Measurements from ENCODE around the gene U2AF1L4. TPM values are rescaled to one million over a fixed set of nuclear protein-coding genes. Genes with fewer than 3 reads are reported as not detected.

U2AF1L4 gene
- total and polyA plus RNA-seq, 7 donors = 12.3 to 28.7 (median 18.7) TPM

DNA sequence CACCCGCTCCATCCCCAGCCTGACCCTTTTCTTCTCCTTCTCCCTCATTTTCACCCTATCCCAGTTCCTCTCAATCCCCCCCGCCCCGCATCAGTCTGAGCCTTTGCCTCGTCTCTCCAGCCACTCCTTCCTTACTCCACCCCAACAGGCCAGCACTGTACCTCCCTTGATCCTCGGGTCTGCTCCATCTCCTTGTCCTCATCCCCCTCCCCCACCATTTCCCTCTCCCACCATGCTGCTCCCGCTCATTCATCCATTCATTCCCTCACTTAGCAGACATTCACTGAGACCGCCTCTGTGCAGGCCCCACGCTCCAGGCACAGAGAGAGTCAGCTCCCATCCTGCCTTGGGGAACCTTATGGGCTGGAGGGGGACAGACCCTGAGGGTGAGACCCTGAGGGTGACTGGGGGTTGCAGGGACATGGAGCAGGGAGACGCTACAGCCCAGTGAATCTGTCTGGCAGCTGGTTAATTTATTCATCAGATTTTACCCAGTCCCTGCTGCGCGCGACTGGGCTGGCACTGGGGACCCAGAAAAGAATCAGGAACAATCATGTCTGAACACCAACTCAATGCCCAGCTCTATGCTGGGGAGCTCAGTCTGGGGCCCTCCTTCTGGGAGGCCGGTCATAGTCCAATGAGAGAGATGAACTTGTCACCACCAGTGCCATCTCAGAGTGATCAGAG lies 31.0 kb upstream of the U2AF1L4 start:
- WGBS, 3 donors = 54 to 59% (median 56%) methylated on average over 13 of the region's 13 CpGs
- no peak for DNase-seq
- Histone ChIP-seq H3K27ac (no peak overlapping the region), H3K4me3 (peak overlapping the region; percentile 95), H3K9me3 (no peaks in the 10 kb centered on the region), H3K27me3 (ENCODE audit: insufficient read depth in 3 of 3, low read length in 2 of 3) (no peaks in the 10 kb centered on the region), H3K4me1 (peaks cover 7% of the 10 kb centered on the region), H3K36me3 (ENCODE audit: insufficient read depth in 1 of 2, low read depth in 1 of 2) (peaks cover 0 to 27% of the 10 kb centered on the region in 2 donors)
- intact Hi-C loops (cut with DNase I) = no loop called here
- ATAC-seq = no peak
- TF ChIP-seq CTCF (IDR thresholded peaks at IDR 0.05) = no peak

DNA sequence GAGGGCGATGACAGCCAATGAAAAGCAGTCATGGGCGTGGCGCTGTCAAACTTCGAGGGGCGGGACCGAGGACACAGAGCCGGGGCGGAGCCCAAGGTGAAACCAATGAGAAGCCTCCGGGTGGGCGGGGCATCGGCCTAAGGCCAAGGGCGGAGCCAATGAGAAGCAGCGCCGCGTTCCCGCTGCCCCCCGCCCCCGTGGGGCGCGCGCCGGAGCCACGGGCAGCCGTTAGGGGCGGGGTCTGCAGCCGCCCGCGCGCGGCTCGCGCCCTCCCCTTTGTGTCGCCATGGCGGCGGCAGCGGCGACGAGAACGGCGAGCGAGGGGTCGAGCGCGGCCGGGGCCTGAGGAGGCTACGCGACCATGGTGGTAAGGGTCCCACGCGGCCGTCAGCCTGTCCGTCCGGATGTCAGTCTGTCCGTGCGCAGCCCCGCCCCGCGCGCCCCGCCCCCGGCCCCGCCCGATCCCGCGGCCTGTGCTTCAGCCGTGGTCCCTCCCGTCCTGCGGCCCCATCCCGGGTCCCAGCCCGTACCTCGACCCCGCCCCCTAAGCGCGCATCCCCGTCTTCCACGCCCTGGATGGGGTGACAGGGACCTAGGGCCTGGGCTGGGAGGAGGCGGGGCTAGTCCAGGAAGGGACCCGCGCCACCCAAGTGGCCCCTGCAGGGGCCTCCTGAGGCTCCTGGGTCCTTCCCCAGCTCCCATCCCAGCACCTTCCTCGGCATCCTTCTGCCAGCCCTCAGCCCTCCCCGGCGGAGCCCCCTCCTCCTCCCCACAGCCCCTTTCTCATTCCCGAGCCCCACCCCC lies 30.3 kb upstream of the U2AF1L4 start, which contains the start of gene ARHGAP33:
Gene ARHGAP33, plus strand, starts transcription at position 267 of the 804 bp plus-strand sequence. Its CDS starts 95 bp downstream, at position 362.
- TF ChIP-seq CTCF (IDR thresholded peaks at IDR 0.05) = no peak
- ATAC-seq (peak; percentile 98 to 100 (median 99)), DNase-seq (peak; percentile 99 to 100)
- peaks cover 0 to 19% of the 10 kb centered on the region in 2 donors for H3K36me3 ChIP-seq (ENCODE audit: insufficient read depth in 1 of 2, low read depth in 1 of 2)
- intact Hi-C loops (cut with DNase I) = no loop called here
- no peaks in the 10 kb centered on the region for H3K9me3 ChIP-seq
- H3K27ac ChIP-seq = peak within 1 kb of the TSS; percentile 30
- WGBS, 3 donors = 0 to 1% (median 0%) methylated on average over 42 to 82 of the region's 82 CpGs
- H3K27me3 ChIP-seq (ENCODE audit: insufficient read depth in 3 of 3, low read length in 2 of 3) = no peaks in the 10 kb centered on the region
- peak within 1 kb of the TSS; percentile 95 for H3K4me3 ChIP-seq
- peaks cover 7% of the 10 kb centered on the region for H3K4me1 ChIP-seq

GRCh38 chr19:35775046-35775297 lies 29.8 kb upstream of the U2AF1L4 start:
- no peak overlapping the region for H3K27ac ChIP-seq
- 7 to 34% (median 21%) methylated on average over 9 of the region's 9 CpGs for WGBS, 3 donors
- peaks cover 0 to 15% of the 10 kb centered on the region in 2 donors for H3K36me3 ChIP-seq (ENCODE audit: insufficient read depth in 1 of 2, low read depth in 1 of 2)
- H3K4me1 ChIP-seq = peaks cover 7% of the 10 kb centered on the region
- no peaks in the 10 kb centered on the region for H3K9me3 ChIP-seq
- peak; percentile 9 to 43 (median 20) for ATAC-seq
- intact Hi-C loops (cut with DNase I) = no loop called here
- TF ChIP-seq CTCF (IDR thresholded peaks at IDR 0.05) = no peak
- DNase-seq = no peak
- peak overlapping the region; percentile 95 for H3K4me3 ChIP-seq
- no peaks in the 10 kb centered on the region for H3K27me3 ChIP-seq (ENCODE audit: insufficient read depth in 3 of 3, low read length in 2 of 3)

DNA sequence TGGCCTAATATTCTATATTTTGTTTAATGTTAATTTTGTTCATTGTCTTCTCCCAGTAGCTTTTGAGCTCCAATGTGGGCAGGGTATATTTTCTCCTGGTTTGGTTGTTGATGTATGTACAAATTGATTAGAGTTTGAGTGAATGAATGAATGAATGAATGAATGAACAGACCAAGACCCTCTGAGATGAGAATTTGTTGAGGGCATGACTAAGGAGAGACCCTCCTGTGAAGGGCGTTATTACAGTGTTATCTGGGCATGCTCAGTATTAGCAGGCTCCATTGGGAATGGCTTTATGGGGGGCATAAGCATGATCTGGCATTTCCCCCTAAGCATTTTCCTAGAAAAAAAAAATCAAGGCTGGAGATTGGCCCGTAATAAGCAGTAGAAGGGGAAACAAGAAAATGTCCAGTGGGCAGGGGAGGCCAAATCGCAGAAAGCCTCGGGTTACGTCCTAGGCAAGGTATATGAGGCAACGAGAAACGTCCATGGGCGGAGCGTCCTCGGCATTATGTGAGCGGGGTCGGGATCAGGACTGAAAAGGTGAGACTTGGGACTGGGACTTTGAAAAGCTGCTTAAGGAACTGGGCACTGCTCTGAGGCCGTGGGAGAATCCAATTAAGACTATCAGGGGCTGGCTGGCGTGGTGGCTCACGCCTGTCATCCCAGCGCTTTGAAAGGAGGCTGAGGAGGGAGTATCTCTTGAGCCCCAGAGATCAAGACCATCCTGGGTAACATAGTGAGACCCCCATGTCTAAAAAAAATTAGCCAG lies 29.2 kb upstream of the U2AF1L4 start:
- WGBS, 3 donors = 33 to 50% (median 40%) methylated on average over 16 of the region's 16 CpGs
- no peak overlapping the region for H3K27ac ChIP-seq

More for the DNA sequence above, 29.2 kb upstream of the U2AF1L4 start:
- ATAC-seq (peak in 1 of 4 donors; percentile 10), DNase-seq (no peak)
- TF ChIP-seq CTCF (IDR thresholded peaks at IDR 0.05) = no peak
- Histone ChIP-seq H3K4me3 (peak overlapping the region; percentile 95), H3K4me1 (peaks cover 7% of the 10 kb centered on the region), H3K27me3 (ENCODE audit: insufficient read depth in 3 of 3, low read length in 2 of 3) (no peaks in the 10 kb centered on the region), H3K9me3 (no peaks in the 10 kb centered on the region), H3K36me3 (ENCODE audit: insufficient read depth in 1 of 2, low read depth in 1 of 2) (peaks cover 0 to 12% of the 10 kb centered on the region in 2 donors)
- intact Hi-C loops (cut with DNase I) = no loop called here
